GM12801 (cell line): ENCODE results near the gene PLA2G15.

Source experiments
- TF ChIP-seq, protein P1 (sequence below): IDR thresholded peaks from one replicate; pipeline ENCODE4 v1.5.1; 2011; ENCODE audit warnings: control low read depth; ENCODE audit not compliant: insufficient read length; ENCODE audit errors: extremely low read depth

PLA2G15 gene

DNA sequence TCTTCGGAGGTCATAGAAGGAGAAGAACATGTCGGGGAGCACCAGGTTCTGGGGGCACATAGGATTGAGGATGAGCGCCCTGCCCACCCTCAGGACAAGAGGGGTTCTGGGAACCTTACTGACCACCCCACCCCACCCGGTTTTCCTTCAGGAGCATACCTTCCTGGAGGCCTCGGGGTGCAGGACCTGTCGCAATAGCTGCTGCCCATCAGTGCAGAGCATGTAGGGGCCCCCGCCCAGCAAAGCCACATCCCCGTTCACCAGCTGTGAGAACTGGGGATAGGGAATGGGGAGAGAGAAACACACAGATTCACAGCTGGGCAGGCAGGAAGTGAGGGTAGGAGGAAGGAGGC is 11.4 kb upstream of the PLA2G15 start:
- TF ChIP-seq, protein P1, sequence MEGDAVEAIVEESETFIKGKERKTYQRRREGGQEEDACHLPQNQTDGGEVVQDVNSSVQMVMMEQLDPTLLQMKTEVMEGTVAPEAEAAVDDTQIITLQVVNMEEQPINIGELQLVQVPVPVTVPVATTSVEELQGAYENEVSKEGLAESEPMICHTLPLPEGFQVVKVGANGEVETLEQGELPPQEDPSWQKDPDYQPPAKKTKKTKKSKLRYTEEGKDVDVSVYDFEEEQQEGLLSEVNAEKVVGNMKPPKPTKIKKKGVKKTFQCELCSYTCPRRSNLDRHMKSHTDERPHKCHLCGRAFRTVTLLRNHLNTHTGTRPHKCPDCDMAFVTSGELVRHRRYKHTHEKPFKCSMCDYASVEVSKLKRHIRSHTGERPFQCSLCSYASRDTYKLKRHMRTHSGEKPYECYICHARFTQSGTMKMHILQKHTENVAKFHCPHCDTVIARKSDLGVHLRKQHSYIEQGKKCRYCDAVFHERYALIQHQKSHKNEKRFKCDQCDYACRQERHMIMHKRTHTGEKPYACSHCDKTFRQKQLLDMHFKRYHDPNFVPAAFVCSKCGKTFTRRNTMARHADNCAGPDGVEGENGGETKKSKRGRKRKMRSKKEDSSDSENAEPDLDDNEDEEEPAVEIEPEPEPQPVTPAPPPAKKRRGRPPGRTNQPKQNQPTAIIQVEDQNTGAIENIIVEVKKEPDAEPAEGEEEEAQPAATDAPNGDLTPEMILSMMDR = no peak

DNA sequence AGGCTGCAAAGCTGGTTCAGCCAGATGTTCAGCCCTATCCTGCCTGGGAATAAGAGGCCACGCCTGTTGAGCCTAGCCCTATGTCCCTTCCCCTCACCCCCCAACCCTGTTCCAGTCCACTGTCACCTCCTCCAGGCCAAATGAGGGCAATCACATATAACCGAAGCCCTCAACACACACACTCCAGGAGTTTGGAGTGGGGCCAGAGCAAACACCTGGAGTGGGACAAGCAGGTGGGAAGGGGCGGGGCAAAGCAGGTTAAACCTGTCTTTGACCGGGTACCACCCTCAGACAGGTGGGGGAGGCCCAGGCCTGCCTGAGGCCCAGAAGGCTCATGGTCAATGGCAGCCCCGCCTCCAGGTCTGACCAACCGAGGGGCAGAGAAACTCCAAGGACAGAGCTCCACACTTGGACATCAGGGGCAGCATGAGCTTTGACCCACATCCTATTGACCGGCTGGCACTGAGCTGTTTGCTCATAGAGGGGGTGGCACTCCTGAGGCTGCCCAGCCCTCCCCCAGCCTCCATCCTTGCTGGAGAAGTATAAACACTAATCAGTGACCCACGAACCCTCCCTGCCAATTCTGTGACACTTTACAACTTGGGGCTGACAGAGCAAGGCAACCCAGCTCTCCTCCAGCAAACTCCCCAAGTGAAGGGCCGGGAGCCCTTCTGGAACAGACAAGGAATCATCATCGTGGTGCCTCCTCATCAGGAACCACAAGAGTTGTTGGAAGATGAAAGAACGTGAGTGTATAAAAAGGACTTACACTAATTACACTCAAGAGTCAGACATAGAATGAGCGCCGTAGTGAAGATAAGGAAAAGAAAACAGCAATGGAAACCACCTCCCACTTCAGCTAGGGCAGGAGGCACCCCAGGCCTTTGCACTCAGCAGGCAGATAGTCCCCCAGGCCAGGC is 10.7 kb upstream of the PLA2G15 start:
- TF ChIP-seq, protein P1 = no peak

DNA sequence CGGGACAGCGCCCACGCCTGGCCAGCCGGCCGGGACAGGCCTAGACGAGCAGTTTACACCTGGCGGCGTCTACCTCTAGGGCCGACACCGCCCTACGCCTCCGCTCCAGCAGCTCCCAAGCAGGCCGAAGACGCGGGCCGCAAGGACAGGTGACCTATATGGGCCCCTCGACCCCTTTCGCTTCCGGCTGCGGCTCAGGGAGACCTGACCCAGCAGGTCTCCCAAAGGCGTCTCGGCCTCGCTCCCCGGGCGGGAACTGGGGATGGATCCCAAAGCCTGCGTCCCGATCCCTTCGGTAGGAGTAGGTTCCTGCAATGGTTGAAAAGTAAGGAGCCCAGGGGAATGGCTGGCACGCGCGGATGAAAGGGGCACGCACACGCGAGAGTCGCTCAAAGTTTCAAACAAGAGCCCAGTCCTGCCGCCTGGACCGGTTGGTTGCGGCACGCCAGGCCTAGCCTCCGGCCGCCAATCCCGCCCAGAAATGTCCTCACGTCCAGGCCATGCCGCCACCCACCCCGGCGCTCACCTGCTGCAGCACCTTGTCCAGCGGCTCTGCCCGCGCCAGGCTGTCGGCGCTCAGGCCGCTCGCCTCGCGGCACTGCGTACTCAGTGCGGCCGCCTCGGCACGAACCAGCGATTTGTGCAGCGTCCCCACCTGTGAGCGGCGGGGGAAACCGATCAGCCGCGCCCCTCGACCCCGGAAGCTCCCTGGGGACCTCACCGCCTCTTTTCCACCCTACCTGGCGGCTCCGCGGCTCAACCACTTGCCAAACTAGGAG is 9.9 kb upstream of the PLA2G15 start:
- TF ChIP-seq, protein P1 = no peak

DNA sequence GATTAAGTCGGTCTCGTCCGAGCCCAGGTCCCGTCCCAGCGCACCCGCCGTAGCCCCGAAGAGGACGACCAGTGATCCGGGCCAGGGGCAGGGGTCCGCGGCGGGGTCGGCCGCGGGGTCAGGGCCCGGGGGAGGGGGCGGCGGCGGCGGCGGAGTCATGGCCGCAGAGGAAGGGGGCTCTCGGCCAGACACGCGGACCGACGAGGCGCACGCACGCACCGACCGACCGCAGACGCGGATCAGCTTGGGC is 9.4 kb upstream of the PLA2G15 start, which contains the start of gene ESRP2:
Gene ESRP2 (minus strand): TSS at position 241 of the 250 bp plus-strand sequence. CDS start 82 bp downstream, at position 159.
- TF ChIP-seq, protein P1 = no peak

DNA sequence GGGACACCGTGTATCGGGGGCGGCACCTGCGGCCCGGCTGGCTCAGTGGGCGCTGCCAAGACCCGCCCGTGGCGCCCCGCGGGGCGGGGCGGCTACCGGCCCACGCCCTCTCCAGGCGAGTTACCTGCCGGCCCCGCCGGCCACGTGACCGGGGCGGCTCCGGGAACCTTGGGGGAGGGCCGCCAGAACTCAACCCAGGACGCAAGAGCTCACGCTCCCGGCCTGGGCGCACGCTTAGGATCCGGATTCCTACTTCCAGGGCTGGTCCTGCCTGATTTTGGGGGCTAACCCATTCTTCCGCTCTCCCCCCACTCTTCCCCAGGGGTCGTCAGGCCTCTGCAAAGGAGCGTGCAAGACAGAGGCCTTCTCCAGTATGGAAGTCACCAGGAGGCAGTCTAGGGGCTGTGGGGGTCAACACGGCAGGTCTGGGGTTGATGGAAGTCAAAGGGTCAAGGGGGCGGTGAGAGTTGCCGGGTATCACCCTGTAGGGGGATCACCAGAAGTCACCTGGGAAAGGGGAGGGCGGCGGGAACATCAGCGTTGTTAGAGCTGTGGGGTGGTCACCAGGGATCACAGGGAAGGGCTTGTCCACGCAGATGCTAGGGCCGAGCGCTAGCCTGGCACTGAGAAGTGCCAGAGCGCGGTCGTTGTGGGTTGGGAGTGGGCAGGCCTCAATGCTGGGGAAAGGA is 8.9 kb upstream of the PLA2G15 start:
- TF ChIP-seq, protein P1 = no peak

DNA sequence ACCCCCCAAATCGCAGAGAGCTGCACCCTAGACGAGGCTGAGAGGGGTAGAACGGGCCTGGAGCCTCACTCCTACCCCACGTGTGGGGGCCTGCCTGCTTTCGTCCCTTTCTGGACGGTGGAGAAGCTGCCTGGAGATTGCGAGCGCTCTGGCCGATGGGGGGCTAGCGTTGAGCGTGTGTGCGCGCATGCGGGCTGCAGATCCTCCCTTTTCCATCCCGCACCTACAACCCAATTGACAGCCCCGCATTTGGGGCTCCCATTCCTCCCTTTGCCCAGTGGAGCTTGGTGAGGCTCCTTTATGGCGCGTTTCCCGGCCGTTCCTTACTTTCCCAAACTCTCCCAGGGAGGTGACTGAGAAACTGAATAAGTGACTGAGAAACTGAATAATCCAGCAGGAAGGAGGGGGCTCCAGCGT is 8.3 kb upstream of the PLA2G15 start:
- TF ChIP-seq, protein P1 = no peak
